Caco-2 (cell line): ENCODE results near the gene RAD23A. TPM values are rescaled to one million over a fixed set of nuclear protein-coding genes. Genes with fewer than 3 reads are reported as not detected.

ENCODE experiments used
- Bru-seq: library from RNA; stranded (reverse); fragments of 400-500 nt; gene quantifications from one replicate; lab custom pipeline; 2021; lab: Mats Ljungman, UMichigan
- BruChase-seq, 2 experiments: library from RNA; stranded (reverse); fragments of 400-500 nt; gene quantifications; one replicate each; lab custom pipeline; 2021; lab: Mats Ljungman, UMichigan
- BruUV-seq: library from RNA; stranded (reverse); fragments of 400-500 nt; replicated peaks from 2 replicates; lab custom pipeline; 2021; lab: Mats Ljungman, UMichigan
- CTCF ChIA-PET: fragments of 300-600 bp; sonication (Branson Sonifier 250); formaldehyde crosslinking; loops from one replicate; lab custom pipeline; 2022; ENCODE audit warnings: antibody characterized with exemption; lab: Charles Lee
- POLR2A ChIA-PET: fragments of 300-600 bp; sonication (Branson Sonifier 250); formaldehyde crosslinking; loops from one replicate; lab custom pipeline; 2022; ENCODE audit warnings: antibody characterized with exemption; lab: Charles Lee
- DNase-seq, 2 experiments: peaks; one replicate each; pipeline versions ENCODE4 v3.0.0 to v3.0.0-alpha.2; 2020 to 2022
- H3K27me3 ChIP-seq: replicated peaks from 2 replicates; pipeline ENCODE4 v1.6.0; 2011; ENCODE audit warnings: low read length; ENCODE audit not compliant: control insufficient read depth, insufficient read depth
- H3K36me3 ChIP-seq: 2 replicates; pipeline ENCODE4 v1.5.1; 2011; ENCODE audit warnings: low read length; ENCODE audit not compliant: control insufficient read depth, insufficient read depth
- H3K4me1 ChIP-seq: fragments of 250-450 bp; sonication (Bioruptor Pico); 2 replicates; pipeline ENCODE4 v1.5.1; 2020; ENCODE audit warnings: mild to moderate bottlenecking
- H3K4me3 ChIP-seq: 2 replicates; pipeline ENCODE4 v1.5.1; 2011; ENCODE audit warnings: low read depth, mild to moderate bottlenecking, control low read depth, low read length
- H3K9me3 ChIP-seq: fragments of 250-450 bp; sonication (Bioruptor Pico); 2 replicates; pipeline ENCODE4 v1.5.1; 2020; ENCODE audit warnings: mild to moderate bottlenecking, moderate library complexity
- H3K27ac Mint-ChIP-seq: one replicate; pipeline ENCODE4 v1.8.0; 2022; ENCODE audit warnings: mixed read lengths; ENCODE audit not compliant: unreplicated experiment
- H3K27me3 Mint-ChIP-seq: one replicate; pipeline ENCODE4 v1.8.0; 2022; ENCODE audit warnings: mixed read lengths; ENCODE audit not compliant: insufficient read depth, unreplicated experiment
- H3K36me3 Mint-ChIP-seq: one replicate; pipeline ENCODE4 v1.8.0; 2022; ENCODE audit warnings: mild to moderate bottlenecking, mixed read lengths; ENCODE audit not compliant: insufficient read depth, unreplicated experiment
- H3K4me1 Mint-ChIP-seq: one replicate; pipeline ENCODE4 v1.8.0; 2022; ENCODE audit warnings: low read depth, mixed read lengths; ENCODE audit not compliant: unreplicated experiment
- H3K4me3 Mint-ChIP-seq: one replicate; pipeline ENCODE4 v1.8.0; 2022; ENCODE audit warnings: mild to moderate bottlenecking, moderate library complexity, mixed read lengths; ENCODE audit not compliant: unreplicated experiment
- H3K9me3 Mint-ChIP-seq: one replicate; pipeline ENCODE4 v1.8.0; 2022; ENCODE audit warnings: mixed read lengths; ENCODE audit not compliant: unreplicated experiment
- intact Hi-C: fragments of 100-400 bp; cut with micrococcal nuclease; formaldehyde crosslinking; loops from one replicate; pipeline ENCODE4 v1.10.0; 2022; ENCODE audit not compliant: unreplicated experiment
- long read RNA-seq: library from polyadenylated mRNA; stranded (forward); transcript quantifications from one replicate; pipeline ENCODE4 v2.0.0, GENCODE V29; 2022
- total RNA-seq: library from RNA; stranded (reverse); gene quantifications from 2 replicates; pipeline ENCODE4 v1.2.3, GENCODE V29; 2022
- TF ChIP-seq, protein P1 (sequence below), 2 experiments: fragments of 200-600 bp in 1 of 2; IDR thresholded peaks; 1 replicate in 1 of 2; 2 replicates in 1 of 2; pipeline versions ENCODE4 v1.5.1 to v1.8.0; 2011 to 2022; ENCODE audit warnings: antibody characterized with exemption in 1 of 2, control low read depth in 1 of 2, inconsistent platforms in 1 of 2, low read depth in 1 of 2, low read length in 1 of 2, mild to moderate bottlenecking in 1 of 2, moderate library complexity in 1 of 2; ENCODE audit not compliant: insufficient read depth in 1 of 2, severe bottlenecking in 1 of 2, unreplicated experiment in 1 of 2

Gene RAD23A
- total RNA-seq (102 and 112 TPM in 2 replicates), Bru-seq, nascent RNA (percentile 84 among the genes with signal in this experiment), BruChase-seq, experiment 1, labeled RNA remaining after a 2-hour chase (percentile 85 among the genes with signal in this experiment), BruChase-seq, experiment 2, labeled RNA remaining after a 6-hour chase (percentile 95 among the genes with signal in this experiment)
- long read RNA-seq, transcript RAD23A-203 (9 exons, 1,746 nt), result major isoform, 102 of 237 reads
- long read RNA-seq, transcript RAD23A-201 (9 exons, 1,736 nt), result minor isoform, 97 of 237 reads
- long read RNA-seq, partial matches to known transcripts, result 12 of 237 reads
- long read RNA-seq, other reads (novel, unspliced or antisense), result 23 of 237 reads

DNA sequence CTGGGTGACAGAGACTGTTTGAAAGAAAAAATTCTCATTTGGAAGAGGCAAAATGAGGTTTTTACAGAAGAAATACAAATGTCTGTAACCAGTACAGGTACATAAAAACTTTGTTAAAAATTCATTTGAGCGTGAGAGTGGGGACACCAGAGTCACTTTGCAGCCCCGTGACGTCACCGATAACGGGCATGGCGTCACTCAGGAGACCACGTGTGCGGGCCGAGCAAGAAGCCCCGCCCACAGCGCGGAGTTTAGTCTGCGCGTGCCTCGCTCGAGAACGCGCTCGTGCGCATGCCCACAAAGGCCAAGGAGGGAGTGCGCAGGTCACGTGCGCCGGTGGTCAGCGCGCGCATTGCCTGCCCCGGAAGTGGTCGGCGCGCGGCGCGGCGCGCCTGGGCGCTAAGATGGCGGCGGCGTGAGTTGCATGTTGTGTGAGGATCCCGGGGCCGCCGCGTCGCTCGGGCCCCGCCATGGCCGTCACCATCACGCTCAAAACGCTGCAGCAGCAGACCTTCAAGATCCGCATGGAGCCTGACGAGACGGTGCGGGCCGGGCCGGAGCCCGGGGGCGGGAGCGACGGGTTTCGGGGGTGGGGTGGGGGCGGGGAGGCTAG, at the start of gene RAD23A:
Gene RAD23A (plus strand): TSS at position 384 of the 613 bp plus-strand sequence. CDS start 87 bp downstream, at position 471.
- no peaks in the 10 kb centered on the region for H3K9me3 Mint-ChIP-seq
- H3K27me3 Mint-ChIP-seq, result no peaks in the 10 kb centered on the region
- BruUV-seq, result no TSS peak
- peaks cover 8% of the 10 kb centered on the region for H3K36me3 ChIP-seq
- peak within 1 kb of the TSS; percentile 83 for H3K4me3 Mint-ChIP-seq
- peak within 1 kb of the TSS; percentile 77 for H3K4me3 ChIP-seq
- H3K27ac Mint-ChIP-seq, result peak within 1 kb of the TSS; percentile 96
- peaks cover 13% of the 10 kb centered on the region for H3K4me1 Mint-ChIP-seq
- peaks cover 97% of the 10 kb centered on the region for H3K36me3 Mint-ChIP-seq
- peak; percentile 96 to 97 for DNase-seq
- H3K9me3 ChIP-seq, result no peaks in the 10 kb centered on the region
- H3K4me1 ChIP-seq, result peaks cover 12% of the 10 kb centered on the region
- POLR2A ChIA-PET, result interaction anchor here (0.9 to 1.0 kb wide), 3 partner anchors 8 to 55 kb away, joined by 5 to 17 read pairs (median 14); partner anchors contain the start of gene GCDH
- TF ChIP-seq, protein P1, sequence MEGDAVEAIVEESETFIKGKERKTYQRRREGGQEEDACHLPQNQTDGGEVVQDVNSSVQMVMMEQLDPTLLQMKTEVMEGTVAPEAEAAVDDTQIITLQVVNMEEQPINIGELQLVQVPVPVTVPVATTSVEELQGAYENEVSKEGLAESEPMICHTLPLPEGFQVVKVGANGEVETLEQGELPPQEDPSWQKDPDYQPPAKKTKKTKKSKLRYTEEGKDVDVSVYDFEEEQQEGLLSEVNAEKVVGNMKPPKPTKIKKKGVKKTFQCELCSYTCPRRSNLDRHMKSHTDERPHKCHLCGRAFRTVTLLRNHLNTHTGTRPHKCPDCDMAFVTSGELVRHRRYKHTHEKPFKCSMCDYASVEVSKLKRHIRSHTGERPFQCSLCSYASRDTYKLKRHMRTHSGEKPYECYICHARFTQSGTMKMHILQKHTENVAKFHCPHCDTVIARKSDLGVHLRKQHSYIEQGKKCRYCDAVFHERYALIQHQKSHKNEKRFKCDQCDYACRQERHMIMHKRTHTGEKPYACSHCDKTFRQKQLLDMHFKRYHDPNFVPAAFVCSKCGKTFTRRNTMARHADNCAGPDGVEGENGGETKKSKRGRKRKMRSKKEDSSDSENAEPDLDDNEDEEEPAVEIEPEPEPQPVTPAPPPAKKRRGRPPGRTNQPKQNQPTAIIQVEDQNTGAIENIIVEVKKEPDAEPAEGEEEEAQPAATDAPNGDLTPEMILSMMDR (IDR thresholded peaks at IDR 0.05; ENCODE audit: insufficient read depth in 1 of 2, low read depth in 1 of 2, low read length in 1 of 2, severe bottlenecking in 1 of 2, unreplicated experiment in 1 of 2), result no peak
- CTCF ChIA-PET, result interaction anchor here (0.7 kb wide), 1 partner anchor 20 kb away, joined by 3 read pairs; no protein-coding TSS in a partner anchor
- no peaks in the 10 kb centered on the region for H3K27me3 ChIP-seq
- intact Hi-C loops, result no loop called here

GRCh38 chr19:12896460-12896859, 49.2 kb upstream of the RAD23A start:
- CTCF ChIA-PET, result no interaction called here

More at GRCh38 chr19:12896460-12896859, 49.2 kb upstream of the RAD23A start:
- Mint-ChIP-seq H3K27me3 (no peaks in the 10 kb centered on the region), H3K36me3 (peaks cover 13% of the 10 kb centered on the region), H3K4me1 (no peaks in the 10 kb centered on the region), H3K9me3 (no peaks in the 10 kb centered on the region), H3K4me3 (no peak overlapping the region), H3K27ac (no peak overlapping the region)
- TF ChIP-seq, protein P1 (IDR thresholded peaks at IDR 0.05; ENCODE audit: insufficient read depth in 1 of 2, low read depth in 1 of 2, low read length in 1 of 2, severe bottlenecking in 1 of 2, unreplicated experiment in 1 of 2), result no peak
- BruUV-seq, result no TSS peak
- no peaks in the 10 kb centered on the region for H3K27me3 ChIP-seq
- H3K9me3 ChIP-seq, result no peaks in the 10 kb centered on the region
- DNase-seq, result no peak
- intact Hi-C loops, result no loop called here
- no peaks in the 10 kb centered on the region for H3K4me1 ChIP-seq
- POLR2A ChIA-PET, result interaction anchor here (0.6 kb wide), 1 partner anchor 61 kb away, joined by 6 read pairs; no protein-coding TSS in a partner anchor
- H3K4me3 ChIP-seq, result no peak overlapping the region
- no peaks in the 10 kb centered on the region; the same call in none of the 2 replicates for H3K36me3 ChIP-seq
